Activated CD4-positive, alpha-beta memory T cell treated with anti-CD3 and anti-CD28 coated beads, Interleukin-2, amount 10 ng/mL, durations not matched to agents 7 days and 5 days (primary cell): ENCODE measurements around the gene TCP10L. TPM values are rescaled to one million over a fixed set of nuclear protein-coding genes. Genes with fewer than 3 reads are reported as not detected.
A peak's percentile ranks its signal among the peaks of the same experiment; 100 is the strongest.

Experiments used
- CTCF ChIA-PET: fragments of 350-600 bp; sonication (Branson Sonifier 250); formaldehyde crosslinking; loops from one replicate; lab custom pipeline; 2021; ENCODE audit warnings: antibody characterized with exemption, inconsistent platforms; lab: Charles Lee
- POLR2A ChIA-PET: fragments of 350-600 bp; sonication (Branson Sonifier 250); formaldehyde crosslinking; loops from one replicate; lab custom pipeline; 2021; ENCODE audit warnings: antibody characterized with exemption; lab: Charles Lee
- DNase-seq: peaks from one replicate; pipeline ENCODE4 v3.0.0-alpha.2; 2020
- H3K27ac Mint-ChIP-seq: one replicate; pipeline ENCODE4 v1.8.0; 2021; ENCODE audit warnings: mild to moderate bottlenecking, mixed read lengths
- H3K27me3 Mint-ChIP-seq: one replicate; pipeline ENCODE4 v1.8.0; 2021; ENCODE audit warnings: mixed read lengths
- H3K36me3 Mint-ChIP-seq: one replicate; pipeline ENCODE4 v1.8.0; 2021; ENCODE audit warnings: low read depth, mixed read lengths
- H3K4me1 Mint-ChIP-seq: one replicate; pipeline ENCODE4 v1.8.0; 2021; ENCODE audit warnings: mixed read lengths
- H3K4me3 Mint-ChIP-seq: one replicate; pipeline ENCODE4 v1.8.0; 2021; ENCODE audit warnings: mild to moderate bottlenecking, mixed read lengths
- H3K9me3 Mint-ChIP-seq: one replicate; pipeline ENCODE4 v1.8.0; 2021; ENCODE audit warnings: mixed read lengths
- total RNA-seq, 2 experiments: library from RNA; stranded (reverse); gene quantifications; one replicate each; pipeline ENCODE4 v1.2.3, GENCODE V29; 2021

Gene TCP10L
- total RNA-seq, 2 experiments from 2014 or later: 0.53 to 0.95 TPM

DNA sequence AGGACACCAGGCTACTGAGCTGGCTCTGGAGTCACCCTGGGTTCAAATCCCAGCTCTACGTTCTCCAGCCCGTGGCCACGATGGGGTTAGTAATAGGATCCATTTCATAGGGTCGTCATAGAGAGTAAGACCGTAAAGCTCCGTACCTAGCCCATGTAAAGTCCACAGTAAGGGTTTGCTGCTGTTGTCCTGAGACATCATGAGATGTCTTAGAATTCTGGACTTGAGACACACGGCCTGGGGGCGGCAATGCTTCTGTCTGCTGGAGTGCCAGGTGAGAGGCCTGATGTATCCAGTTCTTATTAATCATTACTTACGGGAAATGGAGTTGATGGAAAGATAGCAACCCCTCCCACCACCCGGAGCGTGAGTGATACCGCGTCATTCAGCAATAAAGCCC lies 3.6 kb downstream of the TCP10L start:
- POLR2A ChIA-PET: no interaction called here
- Mint-ChIP-seq H3K36me3 (no peaks in the 10 kb centered on the region), H3K27me3 (peaks cover 3% of the 10 kb centered on the region), H3K9me3 (no peaks in the 10 kb centered on the region), H3K27ac (no peak overlapping the region), H3K4me1 (peaks cover 4% of the 10 kb centered on the region), H3K4me3 (no peak overlapping the region)
- CTCF ChIA-PET: interaction anchor here (1.0 to 2.1 kb wide), 2 partner anchors 12 to 19 kb away, joined by 4 to 5 read pairs; no protein-coding TSS in a partner anchor
- no peak for DNase-seq

GRCh38 chr21:32580949-32581348 lies 4.4 kb downstream of the TCP10L start:
- no peaks in the 10 kb centered on the region for H3K9me3 Mint-ChIP-seq
- peaks cover 4% of the 10 kb centered on the region for H3K4me1 Mint-ChIP-seq
- CTCF ChIA-PET: interaction anchor here (2.1 kb wide), 1 partner anchor 11 kb away, joined by 5 read pairs; no protein-coding TSS in a partner anchor
- no peaks in the 10 kb centered on the region for H3K36me3 Mint-ChIP-seq
- H3K27me3 Mint-ChIP-seq: peaks cover 3% of the 10 kb centered on the region
- H3K4me3 Mint-ChIP-seq: no peak overlapping the region
- DNase-seq: no peak
- POLR2A ChIA-PET: no interaction called here
- no peak overlapping the region for H3K27ac Mint-ChIP-seq

- Mint-ChIP-seq H3K27me3 (peaks cover 3% of the 10 kb centered on the region), H3K27ac (no peak overlapping the region), H3K4me3 (no peak overlapping the region), H3K4me1 (no peaks in the 10 kb centered on the region), H3K9me3 (no peaks in the 10 kb centered on the region), H3K36me3 (no peaks in the 10 kb centered on the region)
- peak; percentile 22 for DNase-seq
- ChIA-PET CTCF (no interaction called here), POLR2A (no interaction called here)
Observed at GRCh38 chr21:32578107-32578691, 7.1 kb downstream of the TCP10L start.

DNA sequence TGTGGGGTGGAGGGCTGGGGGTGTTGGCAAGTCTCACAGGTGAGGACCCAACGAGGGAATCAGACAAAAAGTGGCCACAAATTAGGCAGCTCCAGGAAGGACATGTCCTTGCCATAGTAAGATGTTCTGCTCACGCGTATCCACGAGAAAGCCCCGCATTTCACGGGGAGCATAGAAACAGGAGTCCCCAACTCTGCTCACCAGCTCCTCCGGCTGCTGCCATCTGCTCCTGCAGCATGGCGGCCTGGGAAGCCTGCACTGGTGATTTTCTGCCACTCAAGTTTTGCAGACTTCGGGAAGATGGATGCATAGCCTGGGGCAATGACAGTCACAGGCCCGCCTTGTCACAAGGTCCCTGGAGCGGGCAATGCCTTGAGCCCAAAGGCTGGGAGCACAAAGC lies 9.3 kb downstream of the TCP10L start:
- POLR2A ChIA-PET: no interaction called here
- CTCF ChIA-PET: no interaction called here

DNA sequence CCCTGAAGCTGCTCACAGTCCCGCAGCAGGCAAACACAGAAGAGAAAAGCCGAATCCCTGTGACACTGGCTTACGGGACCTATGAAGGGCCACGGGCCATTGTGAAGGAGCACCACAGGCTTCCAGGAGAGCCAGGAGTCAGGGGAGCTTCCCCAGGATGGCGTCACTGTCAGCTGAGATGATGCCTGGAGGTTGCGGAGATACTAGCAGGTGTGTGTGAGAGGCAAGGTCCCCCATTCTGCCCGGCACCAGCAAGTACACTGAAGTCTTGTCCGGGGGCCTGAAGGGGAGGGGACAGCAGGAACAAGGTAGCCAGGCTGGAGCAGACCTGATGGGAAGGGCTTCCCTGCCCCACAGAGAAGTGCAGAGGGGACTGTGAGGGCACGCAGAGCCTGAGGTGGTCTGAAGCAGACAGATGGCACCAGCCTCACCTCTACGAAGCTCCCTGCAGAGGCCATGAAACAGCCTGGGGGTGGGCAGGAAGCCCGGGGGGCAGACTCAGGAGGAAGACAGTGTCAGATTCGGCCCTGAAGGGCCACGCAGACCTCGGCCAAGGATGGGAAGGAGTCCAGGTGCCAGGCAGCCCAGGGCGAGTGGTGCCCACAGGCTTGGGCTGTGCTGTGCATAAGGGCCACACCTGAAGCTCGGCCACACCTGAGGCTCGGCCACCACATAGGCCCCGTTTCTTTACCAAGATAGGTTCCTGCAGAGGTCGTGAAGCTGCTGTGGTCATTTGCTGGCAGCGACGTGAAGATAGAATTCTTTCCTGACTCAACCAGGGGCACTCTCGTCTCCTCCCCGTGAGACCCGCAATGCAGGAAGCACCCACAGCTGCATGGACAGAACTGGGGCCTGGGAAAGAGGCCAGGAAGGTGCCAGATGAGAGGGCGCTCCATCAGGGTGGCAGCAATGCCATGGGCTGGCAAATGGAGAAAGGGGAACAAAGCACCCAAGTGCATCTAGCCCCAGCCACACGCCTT lies 10.1 kb downstream of the TCP10L start:
- no peak for DNase-seq
- H3K27ac Mint-ChIP-seq: no peak overlapping the region
- peaks cover 9% of the 10 kb centered on the region for H3K4me1 Mint-ChIP-seq
- ChIA-PET POLR2A (no interaction called here), CTCF (no interaction called here)
- H3K9me3 Mint-ChIP-seq: no peaks in the 10 kb centered on the region
- peaks cover 3% of the 10 kb centered on the region for H3K27me3 Mint-ChIP-seq
- H3K36me3 Mint-ChIP-seq: no peaks in the 10 kb centered on the region
- H3K4me3 Mint-ChIP-seq: no peak overlapping the region

More for the DNA sequence above, 9.3 kb downstream of the TCP10L start:
- H3K27me3 Mint-ChIP-seq: peaks cover 3% of the 10 kb centered on the region
- no peak overlapping the region for H3K4me3 Mint-ChIP-seq
- DNase-seq: no peak
- no peaks in the 10 kb centered on the region for H3K36me3 Mint-ChIP-seq
- peaks cover 1% of the 10 kb centered on the region for H3K4me1 Mint-ChIP-seq
- no peak overlapping the region for H3K27ac Mint-ChIP-seq
- H3K9me3 Mint-ChIP-seq: no peaks in the 10 kb centered on the region

DNA sequence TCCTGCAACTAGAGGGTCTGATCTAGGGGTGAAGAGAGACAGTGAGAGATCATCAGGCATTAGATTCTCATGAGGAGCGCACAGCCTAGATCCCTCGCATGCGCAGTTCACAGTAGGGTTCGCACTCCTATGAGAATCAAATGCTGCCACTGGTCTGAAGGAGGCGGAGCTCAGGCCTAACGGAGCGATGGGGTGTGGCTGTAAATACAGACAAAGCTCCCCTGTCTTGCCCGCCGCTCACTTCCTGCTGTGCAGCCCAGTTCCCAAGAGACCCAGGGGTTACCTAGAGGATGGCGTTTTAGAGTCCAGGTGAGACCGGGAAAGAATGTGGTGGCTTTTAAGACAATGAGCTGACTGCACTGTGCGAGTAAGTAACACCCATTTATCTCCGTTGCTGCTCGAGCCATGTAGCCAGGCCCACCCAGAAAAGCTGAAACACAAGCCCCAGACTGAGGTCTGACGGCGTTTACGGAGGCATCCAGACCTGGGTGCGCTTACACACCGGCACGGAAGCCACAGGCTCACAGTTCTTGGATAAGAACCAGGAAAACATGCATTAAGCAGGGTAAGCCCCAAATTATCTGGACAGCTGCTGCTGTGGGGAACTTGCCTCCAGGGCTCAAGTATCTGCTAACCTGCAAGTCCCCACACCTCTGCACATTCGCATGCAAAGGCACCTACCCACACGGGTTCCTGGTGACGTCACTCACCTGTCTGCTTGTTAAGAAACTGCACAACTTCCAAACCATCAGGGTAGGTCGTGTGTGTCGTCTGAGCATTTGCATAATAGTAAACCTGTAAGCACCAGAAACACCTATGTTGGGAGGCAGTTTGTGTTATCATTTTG lies 12.5 kb downstream of the TCP10L start:
- ChIA-PET CTCF (interaction anchor here (4.7 to 5.7 kb wide), 2 partner anchors 29 to 169 kb away, joined by 17 to 47 read pairs; no protein-coding TSS in a partner anchor), POLR2A (no interaction called here)
- H3K27me3 Mint-ChIP-seq: no peaks in the 10 kb centered on the region
- peaks cover 22% of the 10 kb centered on the region for H3K4me1 Mint-ChIP-seq
- H3K4me3 Mint-ChIP-seq: no peak overlapping the region
- H3K27ac Mint-ChIP-seq: no peak overlapping the region
- no peaks in the 10 kb centered on the region for H3K9me3 Mint-ChIP-seq
- no peak for DNase-seq
- no peaks in the 10 kb centered on the region for H3K36me3 Mint-ChIP-seq

DNA sequence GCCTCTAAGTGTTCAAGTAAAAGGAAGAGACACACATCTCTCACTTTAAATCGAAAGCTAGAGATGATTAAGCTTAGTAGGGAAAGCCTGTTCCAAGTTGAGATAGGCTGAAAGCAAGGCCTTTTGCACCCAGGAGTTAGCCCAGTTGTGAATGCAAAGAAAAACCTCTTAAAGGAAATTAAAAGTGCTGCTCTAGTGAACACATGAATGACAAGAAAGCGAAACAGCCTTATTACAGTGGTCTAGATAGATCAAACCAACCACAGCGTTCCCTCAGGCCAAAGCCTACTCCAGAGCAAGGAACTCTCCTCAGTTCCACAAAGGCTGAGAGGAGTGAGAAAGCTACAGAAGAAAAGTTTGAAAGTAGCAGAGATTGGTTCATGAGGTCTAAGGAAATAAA lies 14.9 kb downstream of the TCP10L start:
- ChIA-PET CTCF (interaction anchor here (0.6 to 5.7 kb wide), 6 partner anchors 10 to 167 kb away, joined by 3 to 47 read pairs (median 5); partner anchors contain the start of gene CFAP298), POLR2A (interaction anchor here (1.1 to 3.2 kb wide), 2 partner anchors 159 to 177 kb away, joined by 3 to 16 read pairs; partner anchors contain the start of gene EVA1C)
- peaks cover 6% of the 10 kb centered on the region for H3K36me3 Mint-ChIP-seq
- peaks cover 22% of the 10 kb centered on the region for H3K4me1 Mint-ChIP-seq
- no peaks in the 10 kb centered on the region for H3K27me3 Mint-ChIP-seq
- peak overlapping the region; percentile 78 for H3K4me3 Mint-ChIP-seq
- peaks cover 4% of the 10 kb centered on the region for H3K9me3 Mint-ChIP-seq
- H3K27ac Mint-ChIP-seq: peak overlapping the region; percentile 77
- DNase-seq: no peak

- CTCF ChIA-PET: interaction anchor here (1.0 to 5.7 kb wide), 10 partner anchors 9 to 166 kb away, joined by 3 to 47 read pairs (median 5); partner anchors contain the start of gene CFAP298
- Mint-ChIP-seq H3K27me3 (peaks cover 6% of the 10 kb centered on the region), H3K36me3 (peaks cover 6% of the 10 kb centered on the region), H3K4me3 (peak overlapping the region; percentile 78), H3K27ac (peak overlapping the region; percentile 77), H3K9me3 (peaks cover 12% of the 10 kb centered on the region), H3K4me1 (peaks cover 22% of the 10 kb centered on the region)
- POLR2A ChIA-PET: interaction anchor here (1.0 to 3.2 kb wide), 6 partner anchors 56 to 202 kb away, joined by 3 to 16 read pairs (median 3); partner anchors contain the start of genes EVA1C, PAXBP1 and URB1
- peak; percentile 83 for DNase-seq
Observed at GRCh38 chr21:32569261-32570230, 15.8 kb downstream of the TCP10L start.

DNA sequence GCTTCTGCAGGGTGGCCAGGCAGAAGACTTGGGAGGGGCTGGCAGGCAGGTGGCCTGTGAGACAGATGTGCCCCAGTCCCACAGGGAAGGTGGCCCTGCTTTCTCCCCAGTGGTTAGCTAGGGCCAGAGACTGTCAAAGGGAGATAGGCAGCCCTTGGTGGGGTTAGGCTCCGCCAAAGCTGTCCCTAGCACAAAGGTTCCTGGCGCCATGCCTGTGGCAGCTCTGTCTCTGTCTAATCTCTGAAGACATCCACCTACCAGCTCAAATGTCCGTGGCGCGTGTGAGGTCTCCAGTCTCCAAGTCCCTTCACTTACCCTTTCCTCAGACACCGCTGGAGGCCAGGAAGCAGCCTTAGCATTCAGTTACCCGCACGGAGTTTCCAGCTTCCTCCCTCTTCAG lies 17.7 kb downstream of the TCP10L start:
- peaks cover 6% of the 10 kb centered on the region for H3K36me3 Mint-ChIP-seq
- no peak overlapping the region for H3K4me3 Mint-ChIP-seq
- peaks cover 22% of the 10 kb centered on the region for H3K4me1 Mint-ChIP-seq
- H3K9me3 Mint-ChIP-seq: peaks cover 14% of the 10 kb centered on the region
- H3K27me3 Mint-ChIP-seq: peaks cover 6% of the 10 kb centered on the region
- no peak overlapping the region for H3K27ac Mint-ChIP-seq
- ChIA-PET CTCF (interaction anchor here (5.7 kb wide), 1 partner anchor 164 kb away, joined by 47 read pairs; no protein-coding TSS in a partner anchor), POLR2A (no interaction called here)
- DNase-seq: no peak

DNA sequence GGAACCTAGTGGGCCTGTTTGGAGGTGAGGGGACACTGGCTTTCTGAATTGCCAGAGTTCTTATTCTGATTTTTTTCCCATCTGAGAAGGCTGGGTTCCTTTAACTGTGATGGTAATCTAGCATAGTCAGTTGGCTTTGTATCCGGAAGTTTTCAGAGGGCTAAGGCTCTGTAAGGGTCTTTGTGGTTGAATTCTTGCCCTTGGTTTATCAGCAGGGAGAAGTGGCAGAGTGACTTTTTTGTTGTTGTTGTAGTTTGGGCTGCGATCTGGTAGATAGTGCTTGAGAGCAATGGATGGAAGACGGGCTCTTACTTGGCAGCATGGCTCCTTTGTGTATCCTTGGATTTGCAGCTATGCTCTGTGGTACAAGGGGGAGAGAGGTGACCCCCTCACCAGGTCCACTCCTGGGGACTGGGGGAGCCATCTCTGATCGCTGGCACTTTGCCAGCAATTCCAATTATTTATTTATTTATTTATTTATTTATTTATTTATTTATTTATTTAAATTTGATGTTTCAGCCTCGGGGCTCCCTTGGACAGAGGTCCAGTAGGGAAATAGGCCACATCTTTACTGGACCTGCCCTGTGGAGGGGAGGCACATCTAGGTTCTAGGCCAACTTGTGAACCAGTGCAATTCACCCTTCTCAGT lies 18.5 kb downstream of the TCP10L start:
- POLR2A ChIA-PET: no interaction called here

DNA sequence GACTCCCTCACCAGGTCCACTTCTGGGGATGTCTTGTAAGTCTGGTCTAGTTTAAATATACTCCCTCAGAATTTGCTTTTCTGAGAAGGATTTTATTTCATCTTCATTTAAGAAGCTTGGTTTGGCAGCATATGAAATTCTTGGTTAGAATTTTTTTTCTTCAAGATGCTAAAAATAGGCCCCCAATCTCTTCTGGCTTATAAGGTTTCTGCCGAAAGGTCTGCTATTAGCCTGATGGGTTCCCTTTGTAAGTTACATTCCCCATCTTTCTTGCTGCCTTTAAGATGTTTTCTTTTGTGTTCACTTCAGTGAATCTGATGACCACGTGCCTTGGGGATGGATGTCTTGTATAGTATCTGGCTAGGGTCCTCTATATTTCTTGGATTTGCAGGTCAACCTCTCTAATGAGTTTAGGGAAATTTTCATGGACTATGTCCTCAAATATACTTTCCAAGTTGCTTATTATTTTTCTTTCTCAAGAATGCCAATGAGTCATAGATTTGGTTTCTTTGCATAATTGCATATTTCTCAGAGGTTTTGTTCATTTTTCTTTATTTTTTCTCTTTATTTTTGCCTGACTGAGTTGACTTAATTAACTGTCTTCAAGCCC lies 19.4 kb downstream of the TCP10L start:
- no peak for DNase-seq
- POLR2A ChIA-PET: no interaction called here
- no peak overlapping the region for H3K4me3 Mint-ChIP-seq
- peaks cover 20% of the 10 kb centered on the region for H3K4me1 Mint-ChIP-seq
- peaks cover 14% of the 10 kb centered on the region for H3K9me3 Mint-ChIP-seq
- H3K36me3 Mint-ChIP-seq: peaks cover 6% of the 10 kb centered on the region
- H3K27me3 Mint-ChIP-seq: peaks cover 6% of the 10 kb centered on the region
- no peak overlapping the region for H3K27ac Mint-ChIP-seq
- CTCF ChIA-PET: no interaction called here

More for the DNA sequence above, 18.5 kb downstream of the TCP10L start:
- no peak for DNase-seq
- no peak overlapping the region for H3K4me3 Mint-ChIP-seq
- H3K36me3 Mint-ChIP-seq: peaks cover 6% of the 10 kb centered on the region
- peaks cover 6% of the 10 kb centered on the region for H3K27me3 Mint-ChIP-seq
- CTCF ChIA-PET: interaction anchor here (0.6 kb wide), 1 partner anchor 34 kb away, joined by 3 read pairs; no protein-coding TSS in a partner anchor
- peaks cover 22% of the 10 kb centered on the region for H3K4me1 Mint-ChIP-seq
- peaks cover 14% of the 10 kb centered on the region for H3K9me3 Mint-ChIP-seq
- H3K27ac Mint-ChIP-seq: no peak overlapping the region
